Ecto neural progenitor cell (in vitro differentiated cells): ENCODE measurements around the gene CREBL2.
"Not testable (repeated sequence)": the region's sequence is repeated elsewhere in the genome, so short reads cannot be mapped to it uniquely, and the experiment has no call there.

Experiments used
- DNase-seq: peaks from one replicate; pipeline ENCODE4 v3.0.0-alpha.2; 2018; ENCODE audit warnings: low spot score

CREBL2 gene

GRCh38 chr12:12598864-12599263 is 12.8 kb upstream of the CREBL2 start:
- no peak for DNase-seq

GRCh38 chr12:12599750-12600643 is 11.7 kb upstream of the CREBL2 start:
- no peak for DNase-seq

- DNase-seq, result no peak
These were observed 11.0 kb upstream of the CREBL2 start for GRCh38 chr12:12600659-12601058.

- no peak for DNase-seq
These were observed 6.9 kb upstream of the CREBL2 start for GRCh38 chr12:12604740-12605139.

GRCh38 chr12:12606781-12607589 is 4.7 kb upstream of the CREBL2 start:
- DNase-seq, result no peak

- DNase-seq, result no peak
These were observed 3.1 kb upstream of the CREBL2 start for GRCh38 chr12:12608557-12608957.

- DNase-seq, result no peak
These were observed 2.0 kb upstream of the CREBL2 start for GRCh38 chr12:12609692-12610091.

- DNase-seq, result no peak
These were observed 965 bp upstream of the CREBL2 start for GRCh38 chr12:12610711-12611110.

- DNase-seq, result no peak
These were observed 682 bp downstream of the CREBL2 start for GRCh38 chr12:12612358-12612757.

GRCh38 chr12:12613344-12613743 is 1.7 kb downstream of the CREBL2 start:
- no peak for DNase-seq

GRCh38 chr12:12614342-12614741 is 2.7 kb downstream of the CREBL2 start:
- DNase-seq, result no peak

GRCh38 chr12:12616512-12617310 is 5.0 kb downstream of the CREBL2 start:
- no peak for DNase-seq

- DNase-seq, result not testable (repeated sequence)
These were observed 6.4 kb downstream of the CREBL2 start for GRCh38 chr12:12618064-12618463.

GRCh38 chr12:12620730-12621315 is 9.1 kb downstream of the CREBL2 start:
- no peak for DNase-seq

GRCh38 chr12:12622418-12622817 is 10.7 kb downstream of the CREBL2 start:
- no peak for DNase-seq

- DNase-seq, result no peak
These were observed 12.9 kb downstream of the CREBL2 start for GRCh38 chr12:12624498-12624992.

GRCh38 chr12:12626471-12626870 is 14.8 kb downstream of the CREBL2 start:
- DNase-seq, result no peak

- no peak for DNase-seq
These were observed 15.7 kb downstream of the CREBL2 start for GRCh38 chr12:12627308-12627827.

- no peak for DNase-seq
These were observed 16.3 kb downstream of the CREBL2 start for GRCh38 chr12:12628013-12628412.

- DNase-seq, result no peak
These were observed 19.2 kb downstream of the CREBL2 start for GRCh38 chr12:12630850-12631249.

- DNase-seq, result no peak
These were observed 24.0 kb downstream of the CREBL2 start for GRCh38 chr12:12635651-12636050.
